Activated T-cell treated with anti-CD3 and anti-CD28 coated beads, Interleukin-2, amount 50 U/mL, for 48 hours (primary cell): Measurements from ENCODE around the gene WDR26.
"Not testable (repeated sequence)": the region's sequence is repeated elsewhere in the genome, so short reads cannot be mapped to it uniquely, and the experiment has no call there.

Experiments used
- DNase-seq, 2 experiments: peaks; one replicate each; pipeline ENCODE4 v3.0.0-alpha.2; 2020

The WDR26 gene

GRCh38 chr1:224392411-224393249 lies 42.0 kb downstream of the WDR26 start:
- no peak for DNase-seq

DNA sequence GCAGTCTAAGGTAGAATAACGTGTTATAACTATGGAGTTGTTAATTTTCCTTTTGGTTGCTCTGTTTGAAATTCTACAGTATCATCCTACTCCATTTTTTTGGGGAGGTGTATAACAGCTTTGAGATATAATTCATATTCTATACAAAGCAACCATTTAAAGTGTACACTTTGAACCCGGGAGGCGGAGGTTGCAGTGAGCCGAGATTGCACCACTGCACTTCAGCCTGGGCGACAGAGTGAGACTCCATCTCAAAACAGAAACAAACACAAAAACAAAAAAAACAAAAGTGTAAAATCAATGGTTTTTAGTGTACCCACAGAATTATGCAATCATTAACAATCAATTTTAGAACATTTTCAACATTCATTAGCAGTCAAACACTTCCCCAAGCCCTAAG lies 44.1 kb downstream of the WDR26 start:
- no peak for DNase-seq

DNA sequence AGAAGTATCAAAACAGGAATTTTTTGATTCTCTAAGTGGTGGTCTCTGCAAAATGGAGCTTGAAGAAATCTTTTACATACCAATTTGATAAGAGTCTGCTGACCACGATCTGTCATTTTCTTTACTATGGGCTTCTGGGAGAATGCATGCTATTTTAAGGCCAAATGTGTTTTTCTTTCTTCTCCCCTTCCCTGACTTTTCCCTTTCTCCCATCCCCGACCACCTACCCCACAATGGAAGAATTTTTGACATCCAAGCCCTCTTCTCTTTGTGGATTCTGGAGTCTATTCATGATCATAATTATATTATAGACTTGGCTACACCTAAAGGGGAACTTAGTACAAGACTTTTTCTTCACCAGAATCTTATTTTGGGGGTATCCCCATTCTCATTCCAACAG lies 46.7 kb downstream of the WDR26 start:
- DNase-seq = no peak

DNA sequence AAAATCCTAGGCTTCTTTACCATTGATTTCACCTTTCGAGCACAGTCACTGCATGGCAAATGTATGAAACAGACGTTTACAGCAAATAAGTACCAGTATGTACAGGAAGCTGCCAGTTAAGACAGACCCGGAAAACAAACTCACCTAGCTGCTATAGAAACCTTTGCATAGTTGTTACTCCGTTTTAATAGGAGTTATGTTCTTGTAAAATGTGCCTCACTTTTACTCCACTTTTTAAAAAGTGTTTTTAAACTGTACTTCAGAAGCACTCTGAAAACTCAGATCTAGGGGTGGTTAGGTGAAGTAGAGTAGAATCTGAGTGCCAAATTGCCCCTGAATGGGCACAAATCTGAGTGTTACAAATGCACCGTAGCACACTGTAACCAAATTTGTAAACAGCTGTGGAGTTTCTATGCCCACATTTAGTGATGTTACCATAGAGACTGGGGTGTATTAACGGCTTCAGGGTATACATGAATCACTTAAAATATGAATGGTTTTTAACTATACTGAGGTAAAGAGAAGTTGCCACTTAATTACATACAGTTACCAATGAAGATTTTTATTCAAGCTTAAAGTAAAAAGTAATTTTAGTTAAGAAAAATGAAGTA lies 47.2 kb downstream of the WDR26 start:
- DNase-seq = no peak

DNA sequence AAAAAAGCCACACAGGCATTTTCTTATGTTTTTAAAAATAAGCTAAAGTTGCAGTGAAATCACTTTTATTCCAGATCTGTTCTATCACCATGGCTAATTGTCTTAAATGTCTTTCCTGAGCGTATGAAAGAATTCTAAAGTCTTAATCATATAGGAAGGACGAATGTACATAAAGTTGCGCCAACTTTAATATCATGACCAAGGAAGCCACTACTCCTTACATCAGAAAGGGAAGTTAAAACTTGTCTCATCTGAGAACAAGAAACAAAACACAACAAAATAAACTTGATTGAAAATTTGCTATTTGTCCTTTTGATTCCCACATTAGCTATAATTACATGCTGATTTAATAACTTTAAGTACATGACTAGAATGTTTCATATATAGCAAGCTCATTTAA lies 51.4 kb downstream of the WDR26 start:
- no peak for DNase-seq

DNA sequence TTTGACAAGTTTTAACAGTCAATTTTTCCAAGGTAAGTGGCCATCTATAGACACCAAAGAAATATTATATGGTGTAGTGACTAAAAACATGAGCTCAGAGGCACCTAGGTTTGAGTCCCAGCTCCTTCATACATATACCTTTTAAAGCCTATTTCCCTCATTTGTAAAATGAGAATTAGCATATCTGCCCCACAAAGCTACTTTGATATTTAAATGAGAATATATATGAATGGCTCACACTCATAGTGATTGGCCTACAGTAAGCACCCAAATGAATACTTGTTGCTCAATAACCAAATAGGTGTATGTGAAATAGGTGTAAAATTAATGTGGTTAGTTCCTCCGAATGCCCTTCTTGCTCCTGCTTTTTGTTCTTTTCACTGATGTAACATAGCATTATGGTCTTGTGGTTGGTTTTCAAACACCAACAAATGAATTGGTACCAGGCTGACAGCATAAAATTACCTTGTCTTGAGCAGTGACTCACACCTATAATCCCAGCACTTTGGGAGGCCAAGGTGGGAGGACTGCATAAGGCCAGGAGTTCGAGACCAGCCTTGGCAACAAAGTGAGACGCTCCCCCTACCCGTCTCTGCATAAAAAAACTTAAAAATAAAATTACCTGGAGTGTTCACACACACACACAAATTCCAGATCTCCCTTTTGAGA lies 52.6 kb downstream of the WDR26 start:
- DNase-seq = peak in 1 of 2 experiments; percentile 41

DNA sequence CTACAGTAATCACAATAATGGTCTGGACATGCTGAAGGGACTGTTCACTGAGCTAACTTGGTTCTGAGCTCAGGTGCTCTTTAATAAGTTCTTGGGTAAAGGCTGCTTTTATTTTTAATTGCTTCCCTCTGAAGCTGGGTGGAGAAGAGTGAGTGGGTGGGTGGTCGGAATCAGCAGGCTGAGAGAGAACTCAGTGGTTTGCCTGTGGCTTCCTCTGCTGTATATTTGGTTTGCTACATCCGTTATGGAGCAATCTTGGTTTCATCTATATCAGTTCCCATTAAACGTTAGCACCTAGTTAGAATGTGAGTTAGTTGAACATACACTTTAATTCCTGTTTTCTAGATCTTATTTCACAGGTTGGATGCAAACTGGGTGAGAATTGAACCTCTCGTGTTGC lies 54.6 kb downstream of the WDR26 start:
- DNase-seq = peak; percentile 49 to 59

GRCh38 chr1:224378855-224379631 lies 55.6 kb downstream of the WDR26 start:
- DNase-seq = no peak

GRCh38 chr1:224377676-224378006 lies 57.0 kb downstream of the WDR26 start:
- peak; percentile 61 to 62 for DNase-seq

GRCh38 chr1:224375059-224375458 lies 59.5 kb downstream of the WDR26 start:
- DNase-seq = no peak

GRCh38 chr1:224373008-224373590 lies 61.5 kb downstream of the WDR26 start:
- no peak for DNase-seq

GRCh38 chr1:224368409-224368808 lies 66.2 kb downstream of the WDR26 start:
- no peak for DNase-seq

GRCh38 chr1:224359207-224359606 lies 75.4 kb downstream of the WDR26 start:
- DNase-seq = no peak

DNA sequence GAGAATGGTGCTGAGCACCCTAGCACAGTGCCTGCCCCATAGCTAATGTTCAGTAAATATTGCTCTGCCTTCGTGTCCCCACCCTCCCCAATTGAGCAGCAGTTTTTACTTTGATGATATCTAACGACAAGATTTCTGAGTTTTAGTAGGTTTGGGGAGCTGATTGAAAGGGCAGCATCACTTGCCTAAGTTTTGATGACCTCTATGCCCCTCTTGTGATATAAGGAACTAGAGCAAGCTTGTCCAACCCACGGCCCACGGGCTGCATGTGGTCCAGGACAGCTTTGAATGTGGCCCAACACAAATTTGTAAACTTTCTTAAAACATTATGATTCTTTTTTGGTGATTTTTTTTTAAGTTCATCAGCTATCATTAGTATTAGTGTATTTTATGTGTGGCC lies 76.4 kb downstream of the WDR26 start:
- no peak for DNase-seq

DNA sequence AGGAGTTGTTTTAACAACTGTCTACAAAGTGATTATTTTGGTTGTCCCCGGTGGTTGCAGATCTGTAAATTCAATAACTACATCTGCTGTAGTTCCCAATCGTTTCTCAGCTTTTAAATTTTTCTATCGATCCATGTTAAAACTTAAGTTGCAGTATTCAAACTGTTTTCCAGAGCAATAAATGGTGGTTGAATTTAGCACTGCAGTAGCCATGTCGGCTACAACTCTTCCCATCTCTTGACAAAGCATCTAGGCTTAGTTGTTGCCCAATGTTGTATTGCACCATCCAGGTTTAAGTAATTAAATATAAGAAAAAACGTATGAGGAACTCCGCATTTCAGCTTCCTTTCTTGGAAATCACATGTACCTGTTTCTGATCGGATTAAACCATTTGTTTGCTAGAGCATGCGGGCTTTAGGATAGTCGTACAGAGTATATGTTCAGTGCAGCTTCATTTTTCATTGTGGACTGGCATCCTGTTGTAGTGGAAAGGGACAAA lies 76.9 kb downstream of the WDR26 start:
- no peak for DNase-seq

DNA sequence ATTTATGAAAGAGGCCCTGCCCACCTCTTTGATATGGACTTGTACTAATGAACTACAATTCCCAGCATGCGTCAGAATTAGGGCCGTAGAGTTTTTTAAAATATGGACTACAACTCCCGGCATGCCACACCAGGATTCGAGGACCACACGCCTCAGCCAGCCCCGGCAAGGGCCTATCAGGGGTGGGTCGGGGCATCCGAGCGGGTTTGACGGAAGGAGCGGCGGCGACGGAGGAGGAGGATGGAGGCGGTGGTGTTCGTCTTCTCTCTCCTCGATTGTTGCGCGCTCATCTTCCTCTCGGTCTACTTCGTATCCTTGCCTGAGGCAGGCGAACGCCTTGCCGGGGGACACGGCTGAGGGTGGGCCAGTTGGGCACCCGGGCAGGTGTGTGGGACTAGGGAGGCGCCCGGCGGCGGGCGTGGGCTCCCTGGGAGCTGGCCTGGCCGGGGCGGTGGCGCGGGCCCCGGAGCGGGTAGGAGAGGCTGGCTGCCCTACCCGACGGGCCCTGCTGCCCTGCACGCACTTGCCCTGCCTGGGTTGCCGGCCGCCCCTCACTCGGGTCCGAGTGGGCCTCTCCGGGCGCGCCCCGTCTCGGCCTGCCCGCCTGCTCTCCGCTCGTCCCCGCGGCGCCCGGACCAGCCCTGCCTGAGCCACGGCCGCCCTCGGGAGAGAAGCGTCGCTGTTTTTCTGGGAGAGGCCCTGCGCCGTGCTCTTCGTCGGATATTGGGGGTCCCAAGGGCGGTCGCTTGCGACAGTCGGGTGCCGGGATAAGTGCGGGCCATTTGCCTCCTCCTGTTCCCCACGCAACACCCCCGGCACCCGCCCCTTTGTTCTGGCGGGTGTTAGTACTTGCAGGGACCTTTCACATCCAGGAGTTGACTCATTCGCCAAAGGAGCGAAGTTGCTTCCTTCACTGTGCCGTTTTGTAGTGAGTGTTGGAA lies 77.6 kb downstream of the WDR26 start, which contains the start of gene CNIH4:
TSS of gene CNIH4 (plus strand) at position 195 of the 941 bp plus-strand sequence. CDS start at position 241, 46 bp downstream.
- peak; percentile 92 for DNase-seq

GRCh38 chr1:224353975-224354925 lies 80.3 kb downstream of the WDR26 start:
- no peak for DNase-seq

DNA sequence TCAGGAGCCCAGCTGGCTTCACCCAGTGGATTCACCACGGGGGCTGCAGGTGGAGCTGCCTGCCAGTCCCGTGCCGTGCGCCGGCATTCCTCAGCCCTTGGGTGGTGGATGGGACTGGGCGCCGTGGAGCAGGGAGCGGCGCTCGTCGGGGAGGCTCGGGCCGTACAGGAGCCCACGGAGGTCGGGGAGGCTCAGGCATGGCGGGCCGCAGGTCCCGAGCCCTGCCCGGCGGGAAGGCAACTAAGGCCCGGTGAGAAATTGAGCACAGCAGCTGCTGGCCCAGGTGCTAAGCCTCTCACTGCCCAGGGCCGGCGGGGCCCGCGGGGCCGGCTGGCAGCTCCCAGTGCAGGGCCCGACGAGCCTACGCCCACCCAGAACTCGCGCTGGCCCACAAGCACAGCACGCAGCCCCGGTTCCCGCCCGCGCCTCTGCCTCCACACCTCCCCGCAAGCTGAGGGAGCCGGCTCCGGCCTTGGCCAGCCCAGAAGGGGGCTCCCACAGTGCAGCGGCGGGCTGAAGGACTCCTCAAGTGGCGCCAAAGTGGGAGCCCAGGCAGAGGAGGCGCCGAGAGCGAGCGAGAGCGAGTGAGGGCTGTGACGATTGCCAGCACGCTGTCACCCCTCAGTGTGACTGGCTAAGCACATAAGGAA lies 82.0 kb downstream of the WDR26 start:
- not testable (repeated sequence) for DNase-seq

- not testable (repeated sequence) for DNase-seq
Measured at GRCh38 chr1:224349716-224350115, 84.9 kb downstream of the WDR26 start.

- DNase-seq = no peak
Measured at GRCh38 chr1:224348137-224348536, 86.5 kb downstream of the WDR26 start.
